Measurements from ENCODE around the gene NR3C2.

- TF ChIP-seq, protein P1, sequence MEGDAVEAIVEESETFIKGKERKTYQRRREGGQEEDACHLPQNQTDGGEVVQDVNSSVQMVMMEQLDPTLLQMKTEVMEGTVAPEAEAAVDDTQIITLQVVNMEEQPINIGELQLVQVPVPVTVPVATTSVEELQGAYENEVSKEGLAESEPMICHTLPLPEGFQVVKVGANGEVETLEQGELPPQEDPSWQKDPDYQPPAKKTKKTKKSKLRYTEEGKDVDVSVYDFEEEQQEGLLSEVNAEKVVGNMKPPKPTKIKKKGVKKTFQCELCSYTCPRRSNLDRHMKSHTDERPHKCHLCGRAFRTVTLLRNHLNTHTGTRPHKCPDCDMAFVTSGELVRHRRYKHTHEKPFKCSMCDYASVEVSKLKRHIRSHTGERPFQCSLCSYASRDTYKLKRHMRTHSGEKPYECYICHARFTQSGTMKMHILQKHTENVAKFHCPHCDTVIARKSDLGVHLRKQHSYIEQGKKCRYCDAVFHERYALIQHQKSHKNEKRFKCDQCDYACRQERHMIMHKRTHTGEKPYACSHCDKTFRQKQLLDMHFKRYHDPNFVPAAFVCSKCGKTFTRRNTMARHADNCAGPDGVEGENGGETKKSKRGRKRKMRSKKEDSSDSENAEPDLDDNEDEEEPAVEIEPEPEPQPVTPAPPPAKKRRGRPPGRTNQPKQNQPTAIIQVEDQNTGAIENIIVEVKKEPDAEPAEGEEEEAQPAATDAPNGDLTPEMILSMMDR (conservative IDR thresholded peaks at IDR 0.05) = no peak
- TF ChIP-seq EZH2 (IDR thresholded peaks at IDR 0.05; ENCODE audit: low read depth) = no peak
These were observed 382.5 kb downstream of the NR3C2 start for GRCh38 chr4:148059617-148060180.

Data from PC-9 (cell line).